GM12878 (cell line): ENCODE results near the gene KCNRG.

ENCODE experiments used
- CBFB ChIP-seq: IDR thresholded peaks from 2 replicates; pipeline ENCODE4 v1.6.1; 2016; ENCODE audit warnings: antibody characterized with exemption, low read depth
- CEBPB ChIP-seq, 2 experiments: fragments of 150-350 bp in 1 of 2; IDR thresholded peaks; 2 replicates each; pipeline ENCODE4 v1.6.1; 2012 to 2014; ENCODE audit warnings: low read depth in 2 of 2, low read length in 2 of 2, borderline replicate concordance in 1 of 2, inconsistent platforms in 1 of 2
- CTCF ChIP-seq, 3 experiments: IDR thresholded peaks in 2 of 3; conservative IDR thresholded peaks in 1 of 3; 2 replicates each; pipeline ENCODE4 v1.5.1; 2011; ENCODE audit warnings: low read depth in 3 of 3, low read length in 3 of 3, mild to moderate bottlenecking in 3 of 3, control low read depth in 2 of 3, moderate library complexity in 2 of 3, inconsistent platforms in 1 of 3, mixed read lengths in 1 of 3; ENCODE audit not compliant: control insufficient read depth in 2 of 3, insufficient read depth in 1 of 3; ENCODE audit errors: extremely low read depth in 1 of 3
- EZH2 ChIP-seq: IDR thresholded peaks from 2 replicates; pipeline ENCODE4 v1.6.1; 2012; ENCODE audit warnings: low read depth, mild to moderate bottlenecking, control low read depth, inconsistent platforms, low read length, borderline replicate concordance; ENCODE audit not compliant: control insufficient read depth
- PBX3 ChIP-seq: IDR thresholded peaks from 2 replicates; pipeline ENCODE4 v1.6.1; 2011; ENCODE audit warnings: mild to moderate bottlenecking, low read depth, low read length, moderate library complexity; ENCODE audit not compliant: insufficient replicate concordance
- ZNF274 ChIP-seq: IDR thresholded peaks from one replicate; pipeline ENCODE4 v1.8.0; 2011; ENCODE audit not compliant: insufficient read length, insufficient read depth
- TF ChIP-seq, protein P1 (sequence below): IDR thresholded peaks from 2 replicates; pipeline ENCODE4 v1.6.1; 2012; ENCODE audit warnings: low read depth, low read length, improper control_type of control experiment
- TF ChIP-seq, protein P2 (sequence below): fragments of 450-650 bp; IDR thresholded peaks from 2 replicates; pipeline ENCODE4 v1.6.1; 2017; ENCODE audit warnings: mild to moderate bottlenecking, low read depth, inconsistent platforms; ENCODE audit not compliant: poor library complexity, severe bottlenecking
- TF ChIP-seq, protein P3 (sequence below): IDR thresholded peaks from 2 replicates; pipeline ENCODE4 v1.6.1; 2012; ENCODE audit warnings: mild to moderate bottlenecking, low read depth, low read length

DNA sequence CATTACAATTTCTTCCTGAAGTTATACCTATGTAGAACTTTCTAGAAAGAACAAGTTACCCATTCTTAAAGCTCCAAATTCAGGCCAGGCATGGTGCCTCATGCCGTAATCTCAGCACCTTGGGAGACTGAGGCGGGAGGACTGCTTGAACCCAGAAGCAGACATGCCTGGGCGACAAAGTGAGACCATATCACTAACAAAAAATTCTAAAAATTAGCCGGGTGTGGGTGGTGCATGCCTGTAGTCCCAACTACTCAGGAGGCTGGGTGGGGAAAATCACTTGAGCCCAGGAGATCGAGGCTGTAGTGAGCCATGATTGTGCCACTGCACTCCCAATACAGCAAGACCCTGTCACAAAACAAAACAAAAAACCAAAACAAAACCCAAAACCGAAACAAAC lies 23.0 kb downstream of the KCNRG start:
- TF ChIP-seq, protein P1, sequence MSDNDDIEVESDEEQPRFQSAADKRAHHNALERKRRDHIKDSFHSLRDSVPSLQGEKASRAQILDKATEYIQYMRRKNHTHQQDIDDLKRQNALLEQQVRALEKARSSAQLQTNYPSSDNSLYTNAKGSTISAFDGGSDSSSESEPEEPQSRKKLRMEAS: no peak
- TF ChIP-seq, protein P2, sequence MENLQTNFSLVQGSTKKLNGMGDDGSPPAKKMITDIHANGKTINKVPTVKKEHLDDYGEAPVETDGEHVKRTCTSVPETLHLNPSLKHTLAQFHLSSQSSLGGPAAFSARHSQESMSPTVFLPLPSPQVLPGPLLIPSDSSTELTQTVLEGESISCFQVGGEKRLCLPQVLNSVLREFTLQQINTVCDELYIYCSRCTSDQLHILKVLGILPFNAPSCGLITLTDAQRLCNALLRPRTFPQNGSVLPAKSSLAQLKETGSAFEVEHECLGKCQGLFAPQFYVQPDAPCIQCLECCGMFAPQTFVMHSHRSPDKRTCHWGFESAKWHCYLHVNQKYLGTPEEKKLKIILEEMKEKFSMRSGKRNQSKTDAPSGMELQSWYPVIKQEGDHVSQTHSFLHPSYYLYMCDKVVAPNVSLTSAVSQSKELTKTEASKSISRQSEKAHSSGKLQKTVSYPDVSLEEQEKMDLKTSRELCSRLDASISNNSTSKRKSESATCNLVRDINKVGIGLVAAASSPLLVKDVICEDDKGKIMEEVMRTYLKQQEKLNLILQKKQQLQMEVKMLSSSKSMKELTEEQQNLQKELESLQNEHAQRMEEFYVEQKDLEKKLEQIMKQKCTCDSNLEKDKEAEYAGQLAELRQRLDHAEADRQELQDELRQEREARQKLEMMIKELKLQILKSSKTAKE: no peak
- TF ChIP-seq CBFB: no peak
- no peak for TF ChIP-seq ZNF274
- TF ChIP-seq, protein P3, sequence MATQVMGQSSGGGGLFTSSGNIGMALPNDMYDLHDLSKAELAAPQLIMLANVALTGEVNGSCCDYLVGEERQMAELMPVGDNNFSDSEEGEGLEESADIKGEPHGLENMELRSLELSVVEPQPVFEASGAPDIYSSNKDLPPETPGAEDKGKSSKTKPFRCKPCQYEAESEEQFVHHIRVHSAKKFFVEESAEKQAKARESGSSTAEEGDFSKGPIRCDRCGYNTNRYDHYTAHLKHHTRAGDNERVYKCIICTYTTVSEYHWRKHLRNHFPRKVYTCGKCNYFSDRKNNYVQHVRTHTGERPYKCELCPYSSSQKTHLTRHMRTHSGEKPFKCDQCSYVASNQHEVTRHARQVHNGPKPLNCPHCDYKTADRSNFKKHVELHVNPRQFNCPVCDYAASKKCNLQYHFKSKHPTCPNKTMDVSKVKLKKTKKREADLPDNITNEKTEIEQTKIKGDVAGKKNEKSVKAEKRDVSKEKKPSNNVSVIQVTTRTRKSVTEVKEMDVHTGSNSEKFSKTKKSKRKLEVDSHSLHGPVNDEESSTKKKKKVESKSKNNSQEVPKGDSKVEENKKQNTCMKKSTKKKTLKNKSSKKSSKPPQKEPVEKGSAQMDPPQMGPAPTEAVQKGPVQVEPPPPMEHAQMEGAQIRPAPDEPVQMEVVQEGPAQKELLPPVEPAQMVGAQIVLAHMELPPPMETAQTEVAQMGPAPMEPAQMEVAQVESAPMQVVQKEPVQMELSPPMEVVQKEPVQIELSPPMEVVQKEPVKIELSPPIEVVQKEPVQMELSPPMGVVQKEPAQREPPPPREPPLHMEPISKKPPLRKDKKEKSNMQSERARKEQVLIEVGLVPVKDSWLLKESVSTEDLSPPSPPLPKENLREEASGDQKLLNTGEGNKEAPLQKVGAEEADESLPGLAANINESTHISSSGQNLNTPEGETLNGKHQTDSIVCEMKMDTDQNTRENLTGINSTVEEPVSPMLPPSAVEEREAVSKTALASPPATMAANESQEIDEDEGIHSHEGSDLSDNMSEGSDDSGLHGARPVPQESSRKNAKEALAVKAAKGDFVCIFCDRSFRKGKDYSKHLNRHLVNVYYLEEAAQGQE: no peak
- no peak for TF ChIP-seq CEBPB (IDR thresholded peaks at IDR 0.05; ENCODE audit: borderline replicate concordance in 1 of 2, low read depth in 2 of 2, low read length in 2 of 2)
- no peak for TF ChIP-seq CTCF (IDR thresholded peaks at IDR 0.05 in 2 of 3, conservative IDR thresholded peaks at IDR 0.05 in 1 of 3; ENCODE audit: control insufficient read depth in 2 of 3, extremely low read depth in 1 of 3, insufficient read depth in 1 of 3, low read depth in 3 of 3, low read length in 3 of 3)
- TF ChIP-seq PBX3: no peak
- no peak for TF ChIP-seq EZH2
